Activated gamma-delta T cell treated with anti-CD3 and anti-CD28 coated beads, Interleukin-2, amount 50 U/mL, for 16 hours (primary cell): ENCODE data around the gene OSGIN1.

ENCODE experiments used
- DNase-seq: peaks from one replicate; pipeline ENCODE4 v3.0.0-alpha.2; 2020; ENCODE audit warnings: low read depth

Gene OSGIN1, protein sequence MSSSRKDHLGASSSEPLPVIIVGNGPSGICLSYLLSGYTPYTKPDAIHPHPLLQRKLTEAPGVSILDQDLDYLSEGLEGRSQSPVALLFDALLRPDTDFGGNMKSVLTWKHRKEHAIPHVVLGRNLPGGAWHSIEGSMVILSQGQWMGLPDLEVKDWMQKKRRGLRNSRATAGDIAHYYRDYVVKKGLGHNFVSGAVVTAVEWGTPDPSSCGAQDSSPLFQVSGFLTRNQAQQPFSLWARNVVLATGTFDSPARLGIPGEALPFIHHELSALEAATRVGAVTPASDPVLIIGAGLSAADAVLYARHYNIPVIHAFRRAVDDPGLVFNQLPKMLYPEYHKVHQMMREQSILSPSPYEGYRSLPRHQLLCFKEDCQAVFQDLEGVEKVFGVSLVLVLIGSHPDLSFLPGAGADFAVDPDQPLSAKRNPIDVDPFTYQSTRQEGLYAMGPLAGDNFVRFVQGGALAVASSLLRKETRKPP

DNA sequence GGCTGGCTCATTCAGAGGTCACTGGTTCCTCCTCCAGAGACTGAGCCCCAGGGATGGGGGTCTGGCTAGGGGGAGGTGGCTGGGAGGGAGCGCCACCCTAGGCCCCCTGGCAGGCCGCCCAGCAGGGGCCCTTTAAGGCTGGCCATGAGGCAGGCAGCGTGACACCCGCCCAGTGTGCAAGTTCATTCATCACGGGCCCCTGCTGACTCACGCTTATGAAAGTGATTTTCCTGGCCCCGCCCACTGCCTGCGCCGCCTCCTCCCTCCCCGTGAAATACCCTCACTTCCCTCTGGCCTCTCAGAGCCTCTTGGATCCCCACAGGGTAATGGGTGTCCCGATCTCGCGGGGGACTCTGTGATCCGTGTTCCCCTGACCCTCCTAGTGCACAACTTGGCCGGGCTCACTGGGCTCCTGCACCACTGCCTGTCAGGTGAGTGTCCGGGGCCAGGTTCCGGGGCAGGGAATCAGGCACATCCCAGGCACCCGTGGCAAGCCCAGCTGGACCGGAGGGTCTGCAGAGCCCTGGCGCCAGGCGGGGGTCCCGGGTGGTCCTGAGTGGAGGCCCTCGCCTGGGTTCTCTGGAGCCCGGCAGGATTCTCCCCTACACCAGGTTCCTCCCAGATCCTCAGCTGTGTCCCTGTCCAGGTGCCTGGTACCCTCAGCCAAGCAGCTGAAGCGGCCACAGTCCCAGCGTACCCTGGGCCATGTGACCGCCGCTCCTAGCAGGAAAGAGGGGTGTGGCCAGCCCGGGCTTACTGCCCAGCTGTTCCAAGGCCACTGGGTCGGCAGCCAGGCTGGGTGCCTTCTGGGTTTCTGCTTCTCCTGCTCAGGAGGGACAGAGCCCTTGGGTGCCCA, at the start of gene OSGIN1:
TSS of gene OSGIN1 (plus strand) at position 301 of the 856 bp plus-strand sequence. CDS start 4,432 bp downstream, outside the sequence.
- peak; percentile 54 for DNase-seq

DNA sequence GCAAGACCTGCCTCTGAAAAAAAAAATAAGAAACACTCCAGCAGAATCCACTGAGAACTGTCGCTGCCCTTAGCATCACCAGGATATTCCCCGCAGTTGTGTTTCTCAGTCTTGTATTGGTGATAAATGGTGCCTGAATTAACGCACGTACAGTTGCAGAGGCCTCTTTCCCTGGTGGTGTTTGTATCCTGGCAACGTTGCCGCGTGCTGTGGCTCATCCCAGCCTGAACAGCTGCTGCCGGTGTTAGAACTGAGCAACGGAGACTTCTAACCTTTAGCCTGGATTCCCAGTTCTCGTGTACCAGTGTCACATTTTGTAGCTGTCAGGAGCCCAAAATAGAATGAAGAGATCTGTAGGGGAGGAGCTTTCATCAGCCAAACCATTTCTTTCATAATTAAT, 49.3 kb upstream of the OSGIN1 start:
- no peak for DNase-seq

GRCh38 chr16:83906683-83907082, 46.4 kb upstream of the OSGIN1 start:
- no peak for DNase-seq

DNA sequence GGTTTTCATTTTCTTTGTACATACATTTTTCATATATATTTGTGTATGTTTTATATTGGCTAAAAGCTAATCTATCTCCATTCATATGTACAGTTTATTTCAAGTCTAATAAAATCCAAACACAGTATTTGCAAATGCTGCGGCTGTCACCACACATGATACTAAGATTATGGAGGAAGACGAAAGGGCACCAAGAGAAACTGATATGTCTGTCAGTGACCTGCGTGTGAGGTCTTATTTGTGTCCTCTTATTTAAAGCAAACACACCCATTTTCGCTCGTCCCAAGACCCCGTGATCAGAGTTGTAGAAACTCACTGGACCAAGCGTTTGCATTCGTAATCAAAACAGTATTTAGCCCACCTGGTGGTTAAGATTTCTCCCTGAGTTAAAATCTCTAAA, 45.9 kb upstream of the OSGIN1 start:
- no peak for DNase-seq

GRCh38 chr16:83907631-83908250, 45.3 kb upstream of the OSGIN1 start:
- no peak for DNase-seq

- no peak for DNase-seq
Observed at GRCh38 chr16:83908798-83909197, 44.2 kb upstream of the OSGIN1 start.

DNA sequence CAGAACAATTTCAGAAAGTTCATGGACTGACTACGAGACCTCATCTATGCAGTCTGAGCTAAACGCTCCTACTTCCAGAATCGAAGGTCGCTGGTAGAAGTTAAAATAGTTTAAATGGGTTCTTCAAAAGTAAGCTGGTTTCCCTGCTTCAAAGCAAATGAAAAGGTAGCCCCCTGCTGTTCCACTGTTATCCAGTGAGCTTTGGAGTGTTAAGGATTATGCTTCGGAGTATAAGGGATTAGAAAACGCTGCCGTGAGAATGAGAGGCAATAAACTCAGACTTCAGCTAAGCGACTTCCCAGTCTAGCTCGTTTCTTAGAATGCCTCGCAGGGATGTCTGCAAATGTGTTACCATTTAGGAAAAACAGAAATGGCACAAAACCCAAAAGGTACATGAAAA, 41.8 kb upstream of the OSGIN1 start:
- no peak for DNase-seq

- DNase-seq = no peak
Observed at GRCh38 chr16:83912519-83913244, 40.4 kb upstream of the OSGIN1 start.

DNA sequence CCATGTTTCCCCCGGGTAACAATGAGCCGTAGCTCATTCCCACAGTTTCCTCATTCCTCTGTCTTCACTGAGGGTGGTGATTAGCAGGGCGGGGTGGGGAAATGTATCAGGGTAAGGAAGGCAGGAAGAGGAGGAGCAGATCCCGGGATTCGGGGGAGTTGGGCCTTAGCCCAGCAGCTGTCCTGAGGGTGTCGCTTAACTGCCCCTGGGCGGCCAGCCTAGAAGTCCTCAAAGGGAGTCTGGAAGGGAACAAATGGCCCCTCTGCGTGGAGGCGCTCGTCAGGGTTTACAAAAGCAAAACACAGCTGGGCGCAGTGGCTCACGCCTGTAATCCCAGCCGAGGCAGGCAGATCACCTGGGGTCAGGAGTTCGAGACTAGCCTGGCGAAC, 39.8 kb upstream of the OSGIN1 start:
- no peak for DNase-seq

DNA sequence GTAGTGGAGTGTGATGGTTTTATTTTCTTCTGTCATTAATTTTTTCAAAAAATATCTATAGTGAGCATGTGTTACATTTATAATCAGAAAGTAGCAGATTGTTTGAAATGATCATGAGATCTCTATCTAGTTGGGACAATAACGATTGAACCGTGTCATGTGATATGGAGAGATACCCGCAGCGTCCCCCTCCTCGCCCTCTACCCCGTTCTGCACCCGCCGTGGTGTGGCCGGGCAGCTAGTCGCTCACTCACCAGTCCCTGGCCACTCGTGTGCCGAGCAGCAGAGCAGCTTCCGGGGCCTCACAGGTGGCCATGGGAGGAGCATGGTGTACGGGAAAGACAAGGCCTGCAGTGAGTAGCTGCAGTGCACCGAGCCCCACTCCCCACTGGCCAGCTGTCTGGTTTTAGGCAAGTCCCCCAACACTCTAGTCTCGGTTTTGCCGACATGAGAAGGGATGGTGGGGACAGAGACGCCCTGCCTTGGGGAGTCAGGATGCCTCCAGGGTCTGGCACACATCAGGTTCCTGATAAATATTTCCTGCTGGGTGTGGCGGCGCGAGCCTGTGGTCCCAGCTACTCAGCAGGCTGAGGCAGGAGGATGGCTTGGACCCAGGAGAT, 38.8 kb upstream of the OSGIN1 start:
- no peak for DNase-seq

DNA sequence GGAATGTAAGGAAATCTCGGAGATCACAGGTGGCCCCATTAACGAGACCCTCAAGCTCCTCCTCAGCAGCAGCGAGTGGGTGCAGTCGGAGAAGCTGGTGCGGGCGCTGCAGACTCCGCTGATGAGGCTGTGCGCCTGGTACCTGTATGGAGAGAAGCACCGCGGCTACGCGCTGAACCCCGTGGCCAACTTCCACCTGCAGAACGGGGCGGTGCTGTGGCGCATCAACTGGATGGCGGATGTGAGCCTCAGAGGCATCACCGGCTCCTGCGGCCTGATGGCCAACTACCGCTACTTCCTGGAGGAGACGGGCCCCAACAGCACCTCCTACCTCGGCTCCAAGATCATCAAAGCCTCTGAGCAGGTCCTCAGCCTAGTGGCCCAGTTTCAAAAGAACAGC, 38.0 kb upstream of the OSGIN1 start:
- DNase-seq = no peak

GRCh38 chr16:83915491-83915890, 37.5 kb upstream of the OSGIN1 start:
- DNase-seq = no peak

DNA sequence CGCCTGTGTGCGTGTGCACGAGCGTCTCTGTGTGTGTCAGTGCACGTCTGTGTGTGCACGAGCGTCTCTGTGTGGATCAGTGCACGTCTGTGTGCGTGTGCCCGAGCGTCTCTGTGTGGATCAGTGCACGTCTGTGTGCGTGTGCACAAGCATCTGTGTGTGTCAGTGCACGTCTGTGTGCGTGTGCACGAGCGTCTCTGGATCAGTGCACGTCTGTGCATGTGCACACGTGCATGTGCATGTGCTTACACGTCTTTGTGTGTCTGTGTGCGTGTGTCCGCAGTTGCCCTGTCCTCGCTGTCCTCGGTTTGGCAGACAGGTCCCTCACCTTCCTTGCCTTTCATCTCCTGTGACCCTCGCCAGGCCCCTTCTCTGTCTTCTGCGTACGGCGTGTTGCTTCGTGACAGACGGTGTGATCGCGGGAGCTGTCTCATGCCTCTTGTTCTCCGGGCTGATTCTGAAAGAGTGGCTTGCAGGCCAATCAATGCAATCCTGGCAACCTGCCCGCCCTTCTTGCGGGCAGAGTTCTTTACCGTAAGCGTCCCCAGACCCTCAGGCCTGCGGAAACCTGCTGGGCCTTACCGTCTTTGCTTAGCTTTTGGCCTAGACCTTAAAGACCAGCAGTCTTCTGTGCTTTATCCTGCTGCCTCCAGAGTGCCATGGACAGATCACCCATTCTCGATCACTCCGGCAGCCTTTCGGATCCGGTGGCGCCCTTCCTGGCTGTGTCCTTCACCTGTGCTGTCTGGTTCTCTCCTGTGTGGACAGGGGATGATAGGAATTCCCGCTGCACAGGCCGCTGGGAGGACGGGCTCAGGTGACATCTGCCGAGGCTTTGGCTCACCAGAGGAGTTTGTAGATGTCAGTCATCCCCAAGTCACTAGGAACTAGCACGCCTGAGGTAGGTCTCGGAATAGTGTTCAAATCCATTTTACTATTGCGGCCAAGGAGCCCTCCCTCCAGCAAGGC, 35.6 kb upstream of the OSGIN1 start:
- DNase-seq = no peak

DNA sequence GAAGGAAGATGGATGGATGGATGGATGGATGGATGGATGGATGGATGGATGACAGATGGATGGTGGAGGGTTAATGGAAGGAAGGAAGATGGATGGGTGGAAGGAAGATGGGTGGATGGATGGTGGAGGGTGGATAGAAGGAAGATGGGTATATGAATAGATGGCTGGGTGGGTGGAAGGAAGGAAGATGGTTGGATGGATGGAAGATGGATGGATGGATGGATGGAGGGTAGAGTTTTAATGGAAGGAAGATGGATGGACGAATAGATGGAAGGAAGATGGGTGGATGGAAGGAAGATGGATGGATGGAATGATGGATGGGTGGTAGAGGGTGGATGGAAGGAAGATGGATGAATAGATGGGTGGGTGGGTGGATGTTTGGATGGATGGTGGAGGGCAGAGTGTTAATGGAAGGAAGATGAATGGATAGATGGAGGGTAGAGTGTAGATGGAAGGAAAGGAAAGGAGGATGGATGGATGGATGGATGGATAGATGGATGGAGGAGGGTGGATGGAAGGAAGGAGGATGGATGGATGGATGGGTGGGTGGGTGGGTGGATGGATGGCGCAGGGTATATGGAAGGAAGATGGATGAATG, 32.0 kb upstream of the OSGIN1 start:
- no peak for DNase-seq

DNA sequence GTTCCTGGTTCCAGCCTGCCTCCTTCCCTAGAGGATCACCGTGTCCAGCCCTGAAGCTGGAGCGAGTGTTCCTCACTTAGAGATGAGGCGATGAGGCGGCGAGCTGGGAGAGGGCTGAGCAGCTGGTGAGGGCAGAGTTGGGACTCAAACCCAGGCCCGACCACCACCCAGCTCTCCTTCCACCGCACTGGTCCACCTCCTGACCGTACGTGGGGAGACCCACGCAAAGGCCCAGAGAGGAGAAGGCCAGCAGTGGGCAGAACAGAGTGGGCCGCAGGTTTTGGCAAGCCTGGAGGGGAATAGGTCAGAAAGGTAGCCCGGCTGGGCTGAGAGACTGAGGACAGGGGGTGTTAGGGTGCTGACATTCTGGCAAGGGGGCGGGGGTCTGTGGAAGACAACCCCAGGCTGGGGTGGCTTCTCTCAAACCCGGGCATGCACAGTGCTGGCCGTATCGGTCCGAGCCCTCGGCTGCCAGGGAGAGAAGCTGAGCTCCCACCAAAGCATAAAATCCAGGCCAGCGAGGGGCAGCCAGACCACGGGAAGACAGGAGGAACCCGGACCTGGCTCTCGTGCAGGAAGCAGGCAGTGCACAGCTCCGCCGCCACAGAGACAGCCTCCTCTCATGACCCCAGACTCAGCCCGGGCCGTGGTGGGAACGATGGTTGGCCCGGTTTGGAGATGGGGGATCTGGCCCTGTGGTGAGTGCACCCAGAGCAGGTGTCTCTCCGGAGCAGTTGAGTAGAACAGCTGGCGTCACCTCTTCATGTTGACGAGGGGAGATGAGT, 29.3 kb upstream of the OSGIN1 start:
- no peak for DNase-seq

DNA sequence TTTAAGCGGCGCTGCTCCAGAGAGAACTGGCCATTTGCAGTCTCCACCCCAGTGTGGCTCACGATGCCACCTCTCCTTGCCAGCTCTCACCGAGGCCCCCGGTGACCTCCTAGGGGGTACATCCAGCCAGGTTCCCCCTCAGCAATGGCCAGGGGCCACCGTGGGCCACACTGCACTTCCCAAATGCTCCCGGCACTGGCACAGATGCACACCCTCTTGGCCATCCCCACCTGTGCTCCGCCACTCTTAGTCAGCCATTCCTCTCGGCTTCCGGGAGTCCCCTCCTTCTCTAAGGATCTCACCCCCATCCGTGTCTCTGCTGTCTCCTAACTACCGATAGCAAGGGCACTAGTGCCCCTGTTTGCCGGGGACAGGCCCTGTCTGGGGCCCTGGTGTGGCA, 28.4 kb upstream of the OSGIN1 start:
- no peak for DNase-seq

DNA sequence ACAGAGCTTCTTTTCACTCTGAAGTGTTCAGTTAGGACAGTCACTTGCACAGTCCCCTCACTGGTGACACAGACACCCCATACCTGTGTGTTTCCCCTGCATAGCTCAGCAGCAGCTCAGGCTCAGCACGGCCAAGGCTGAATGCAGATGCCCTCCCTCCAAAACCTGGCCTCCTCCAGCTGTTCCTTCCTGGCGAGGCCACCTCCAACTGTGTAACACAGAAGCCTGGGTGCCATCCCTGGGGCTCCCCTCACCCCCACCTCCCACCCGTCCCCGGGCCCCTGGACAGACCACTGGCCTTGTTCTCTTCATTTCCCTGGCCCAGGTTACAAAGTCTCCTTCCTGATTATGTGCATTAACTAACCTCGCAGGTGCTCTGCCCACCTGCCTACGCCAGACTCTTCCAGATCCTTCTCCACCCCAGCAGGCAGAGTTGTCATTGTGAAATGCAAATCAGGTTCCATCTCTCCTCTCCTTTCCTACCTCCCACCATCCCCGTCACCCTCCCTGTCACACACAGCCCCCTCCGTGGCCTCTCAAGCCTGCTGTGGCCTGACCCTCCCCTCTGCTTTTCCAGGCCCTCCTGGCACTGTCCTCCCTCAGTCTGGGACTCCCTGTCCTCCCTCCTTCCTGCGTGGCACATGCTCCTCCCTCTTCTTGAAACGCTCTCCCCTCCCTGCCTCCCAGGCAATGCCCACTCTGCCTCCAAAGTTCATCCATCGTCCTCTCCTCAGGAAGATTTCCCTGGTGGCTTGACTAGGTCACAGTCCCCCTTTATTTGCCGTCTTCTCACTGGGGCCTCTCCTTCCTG, 27.7 kb upstream of the OSGIN1 start:
- no peak for DNase-seq
